Naive thymus-derived CD4-positive, alpha-beta T cell (primary cell): ENCODE data around the gene CENPT. TPM values are rescaled to one million over a fixed set of nuclear protein-coding genes. Genes with fewer than 3 reads are reported as not detected.

Source experiments
- ATAC-seq: fragments of 150-1000 bp; cut with Tn5 transposase; 2 replicates; pipeline ENCODE4 v1.10.0; 2021; ENCODE audit warnings: mild to moderate bottlenecking, moderate library complexity
- CTCF ChIA-PET: fragments of 350-600 bp; sonication (Branson Sonifier 250); formaldehyde crosslinking; loops from one replicate; lab custom pipeline; 2021; ENCODE audit warnings: antibody characterized with exemption; lab: Charles Lee
- POLR2A ChIA-PET: fragments of 350-600 bp; sonication (Branson Sonifier 250); formaldehyde crosslinking; loops from one replicate; lab custom pipeline; 2021; ENCODE audit warnings: antibody characterized with exemption, inconsistent platforms; lab: Charles Lee
- DNase-seq, 9 donors: peaks; one replicate each; pipeline versions ENCODE4 v3.0.0 to v3.0.0-alpha.2; 2020 to 2022; ENCODE audit warnings: mixed read lengths in 1 of 9
- H3K27ac ChIP-seq: one replicate; pipeline ENCODE4 v1.7.0; 2013; ENCODE audit warnings: mild to moderate bottlenecking, low read depth, low read length, moderate library complexity
- H3K27me3 ChIP-seq, 2 donors: one replicate each; pipeline ENCODE4 v1.7.0; 2013; ENCODE audit warnings: low read length in 2 of 2, mild to moderate bottlenecking in 2 of 2, moderate library complexity in 2 of 2; ENCODE audit not compliant: control insufficient read depth in 2 of 2, insufficient read depth in 2 of 2
- H3K36me3 ChIP-seq, 3 experiments: 1 replicate in 2 of 3; 2 replicates in 1 of 3; pipeline ENCODE4 v1.7.0; 2013; ENCODE audit warnings: low read length in 3 of 3, mild to moderate bottlenecking in 3 of 3, moderate library complexity in 1 of 3; ENCODE audit not compliant: insufficient read depth in 3 of 3, control insufficient read depth in 2 of 3
- H3K4me1 ChIP-seq, 2 donors: one replicate each; pipeline ENCODE4 v1.7.0; 2013; ENCODE audit warnings: low read length in 2 of 2, mild to moderate bottlenecking in 2 of 2, moderate library complexity in 1 of 2; ENCODE audit not compliant: control insufficient read depth in 2 of 2, insufficient read depth in 2 of 2
- H3K4me3 ChIP-seq: 2 replicates; pipeline ENCODE4 v1.7.0; 2013; ENCODE audit warnings: mild to moderate bottlenecking, low read length
- H3K9me3 ChIP-seq, 3 experiments: 1 replicate in 2 of 3; 2 replicates in 1 of 3; pipeline ENCODE4 v1.7.0; 2013; ENCODE audit warnings: low read length in 3 of 3; ENCODE audit not compliant: control insufficient read depth in 2 of 3
- H3K27ac Mint-ChIP-seq, 9 donors: one replicate each; pipeline ENCODE4 v1.8.0; 2020 to 2022; ENCODE audit warnings: mixed read lengths in 9 of 9, mild to moderate bottlenecking in 8 of 9, moderate library complexity in 5 of 9, inconsistent platforms in 2 of 9
- H3K27me3 Mint-ChIP-seq, 5 donors: one replicate each; pipeline ENCODE4 v1.8.0; 2021 to 2022; ENCODE audit warnings: mixed read lengths in 5 of 5, mild to moderate bottlenecking in 1 of 5
- H3K36me3 Mint-ChIP-seq, 5 donors: one replicate each; pipeline ENCODE4 v1.8.0; 2020 to 2022; ENCODE audit warnings: mixed read lengths in 5 of 5, mild to moderate bottlenecking in 3 of 5, inconsistent platforms in 1 of 5
- H3K4me1 Mint-ChIP-seq, 7 donors: one replicate each; pipeline ENCODE4 v1.8.0; 2020 to 2022; ENCODE audit warnings: mixed read lengths in 7 of 7, mild to moderate bottlenecking in 3 of 7, inconsistent platforms in 1 of 7
- H3K4me3 Mint-ChIP-seq, 10 donors: one replicate each; pipeline ENCODE4 v1.8.0; 2020 to 2022; ENCODE audit warnings: mild to moderate bottlenecking in 10 of 10, mixed read lengths in 10 of 10, moderate library complexity in 6 of 10, inconsistent platforms in 2 of 10
- H3K9me3 Mint-ChIP-seq, 11 donors: one replicate each; pipeline ENCODE4 v1.8.0; 2020 to 2022; ENCODE audit warnings: mixed read lengths in 11 of 11, mild to moderate bottlenecking in 4 of 11, inconsistent platforms in 1 of 11, moderate library complexity in 1 of 11
- intact Hi-C, 2 donors: fragments of 100-400 bp; cut with micrococcal nuclease; formaldehyde crosslinking; loops; one replicate each; pipeline ENCODE4 v1.15.1; 2023
- polyA plus RNA-seq, 2 donors: library from polyadenylated mRNA; unstranded; fragments of 300-500 nt; fragmentation: Illumina TruSeq; gene quantifications; one replicate each; pipeline ENCODE4 v1.2.3, GENCODE V29; 2021
- total RNA-seq, 6 experiments: library from RNA in 5 of 6; stranded (reverse) in 5 of 6; gene quantifications; 1 replicate in 5 of 6; 2 replicates in 1 of 6; pipeline ENCODE4 v1.2.3 and lab custom pipeline; 2021 to 2026

Gene CENPT
- total and polyA plus RNA-seq, 7 experiments from 2014 or later = 11.8 to 128 (median 81.3) TPM

DNA sequence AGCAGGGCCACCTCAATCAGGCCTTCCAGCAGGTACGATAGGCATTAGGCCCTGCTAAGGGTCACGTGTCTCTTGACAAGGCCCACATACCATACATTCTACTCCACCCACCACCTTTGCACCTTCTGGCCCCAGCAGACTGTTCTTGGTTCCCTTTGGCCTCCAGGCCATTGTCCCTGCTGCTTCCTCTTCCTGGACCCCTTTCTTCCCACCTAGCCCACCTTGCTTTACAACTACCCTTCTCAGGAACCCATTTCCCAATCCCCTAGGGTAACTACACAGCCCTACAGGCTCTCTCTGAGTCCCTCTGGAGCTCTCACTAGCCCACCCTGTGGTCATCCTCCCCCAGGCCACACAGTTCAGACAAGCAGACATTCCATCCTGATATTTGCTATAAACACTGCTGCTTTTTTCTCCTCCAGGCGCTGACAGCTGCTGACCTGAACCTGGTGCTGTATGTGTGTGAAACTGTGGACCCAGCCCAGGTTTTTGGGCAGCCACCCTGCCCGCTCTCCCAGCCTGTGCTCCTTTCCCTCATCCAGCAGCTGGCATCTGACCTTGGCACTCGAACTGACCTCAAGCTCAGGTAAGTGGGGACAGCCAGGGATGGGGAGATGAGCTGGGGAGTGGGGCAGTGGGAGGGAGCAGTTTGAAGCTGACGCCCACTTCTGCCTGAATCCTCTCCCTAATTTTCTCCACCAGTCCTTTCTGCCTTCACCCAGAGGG is 35.8 kb upstream of the CENPT start:
- ChIA-PET POLR2A (interaction anchor here (0.6 to 1.8 kb wide), 7 partner anchors 9 to 322 kb away, joined by 3 to 7 read pairs (median 4); partner anchors contain the start of gene PSKH1), CTCF (interaction anchor here (0.5 to 3.6 kb wide), 21 partner anchors 9 to 345 kb away, joined by 3 to 19 read pairs (median 6); partner anchors contain the start of gene PSKH1)
- Mint-ChIP-seq H3K27ac (peak overlapping the region in 5 of 9 donors; percentile 19 to 59 (median 42)), H3K36me3 (peaks cover 0 to 47% (median 8%) of the 10 kb centered on the region in 5 donors), H3K27me3 (no peaks in the 10 kb centered on the region), H3K9me3 (peaks cover 0 to 2% (median 0%) of the 10 kb centered on the region in 11 donors), H3K4me3 (no peak overlapping the region), H3K4me1 (peaks cover 0 to 6% (median 0%) of the 10 kb centered on the region in 7 donors)
- Histone ChIP-seq H3K9me3 (no peaks in the 10 kb centered on the region), H3K4me1 (no peaks in the 10 kb centered on the region), H3K27me3 (no peaks in the 10 kb centered on the region), H3K36me3 (peaks cover 8 to 88% (median 43%) of the 10 kb centered on the region in 3 experiments), H3K27ac (no peak overlapping the region), H3K4me3 (no peak overlapping the region)
- DNase-seq (no peak), ATAC-seq (peak; percentile 3)
- intact Hi-C loops = loop anchor here (1.0 kb wide), 6 partner anchors 45 to 362 kb away; no protein-coding TSS in a partner anchor

- H3K36me3 ChIP-seq = peaks cover 15 to 95% (median 50%) of the 10 kb centered on the region in 3 experiments
- H3K9me3 ChIP-seq = no peaks in the 10 kb centered on the region
- ChIA-PET POLR2A (interaction anchor here (0.9 to 1.8 kb wide), 4 partner anchors 9 to 159 kb away, joined by 3 to 7 read pairs (median 6); partner anchors contain the start of gene PSKH1), CTCF (interaction anchor here (0.6 to 3.6 kb wide), 18 partner anchors 9 to 346 kb away, joined by 3 to 19 read pairs (median 6); no protein-coding TSS in a partner anchor)
- Mint-ChIP-seq H3K27ac (no peak overlapping the region), H3K4me1 (peaks cover 0 to 6% (median 0%) of the 10 kb centered on the region in 7 donors), H3K4me3 (no peak overlapping the region), H3K36me3 (peaks cover 0 to 54% (median 8%) of the 10 kb centered on the region in 5 donors), H3K27me3 (no peaks in the 10 kb centered on the region), H3K9me3 (peaks cover 0 to 2% (median 0%) of the 10 kb centered on the region in 11 donors)
- DNase-seq = no peak
- no peak overlapping the region for H3K27ac ChIP-seq
- ATAC-seq = no peak
- intact Hi-C loops = loop anchor here (1.0 kb wide), 6 partner anchors 46 to 361 kb away; no protein-coding TSS in a partner anchor
- H3K4me1 ChIP-seq = no peaks in the 10 kb centered on the region
- no peak overlapping the region for H3K4me3 ChIP-seq
- no peaks in the 10 kb centered on the region for H3K27me3 ChIP-seq
Observed at GRCh38 chr16:67882374-67883145, 35.1 kb upstream of the CENPT start.

DNA sequence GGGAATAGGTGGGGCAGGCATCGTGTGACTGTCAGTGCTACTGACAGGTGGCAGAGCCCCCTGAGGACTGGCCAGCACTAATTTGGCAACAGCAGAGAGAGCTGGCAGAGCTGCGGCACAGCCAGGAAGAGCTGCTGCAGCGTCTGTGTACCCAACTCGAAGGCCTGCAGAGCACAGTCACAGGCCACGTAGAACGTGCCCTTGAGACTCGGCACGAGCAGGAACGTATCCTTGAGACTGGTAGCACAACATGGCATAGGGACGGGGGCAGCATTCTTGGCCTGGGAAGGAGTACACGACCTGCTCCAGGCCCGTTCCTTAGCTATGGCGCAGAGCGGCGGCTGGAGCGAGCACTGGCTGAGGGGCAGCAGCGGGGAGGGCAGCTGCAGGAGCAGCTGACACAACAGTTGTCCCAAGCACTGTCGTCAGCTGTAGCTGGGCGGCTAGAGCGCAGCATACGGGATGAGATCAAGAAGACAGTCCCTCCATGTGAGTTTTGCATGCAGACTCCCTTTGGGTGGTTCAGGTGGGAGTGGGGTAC is 34.2 kb upstream of the CENPT start:
- H3K4me1 Mint-ChIP-seq = peaks cover 0 to 6% (median 0%) of the 10 kb centered on the region in 7 donors
- Histone ChIP-seq H3K4me3 (no peak overlapping the region), H3K36me3 (peaks cover 22 to 98% (median 57%) of the 10 kb centered on the region in 3 experiments), H3K9me3 (no peaks in the 10 kb centered on the region), H3K27me3 (no peaks in the 10 kb centered on the region), H3K27ac (no peak overlapping the region), H3K4me1 (no peaks in the 10 kb centered on the region)
- CTCF ChIA-PET = interaction anchor here (0.7 to 3.6 kb wide), 8 partner anchors 9 to 182 kb away, joined by 3 to 19 read pairs (median 3); partner anchors contain the start of gene EDC4
- H3K4me3 Mint-ChIP-seq = no peak overlapping the region
- H3K36me3 Mint-ChIP-seq = peaks cover 0 to 61% (median 8%) of the 10 kb centered on the region in 5 donors
- intact Hi-C loops = no loop called here
- no peaks in the 10 kb centered on the region for H3K27me3 Mint-ChIP-seq
- H3K9me3 Mint-ChIP-seq = peaks cover 0 to 2% (median 0%) of the 10 kb centered on the region in 11 donors
- POLR2A ChIA-PET = interaction anchor here (0.6 to 1.7 kb wide), 4 partner anchors 8 to 30 kb away, joined by 3 to 7 read pairs (median 5); partner anchors contain the start of gene PSKH1
- ATAC-seq (no peak), DNase-seq (no peak)
- no peak overlapping the region for H3K27ac Mint-ChIP-seq

DNA sequence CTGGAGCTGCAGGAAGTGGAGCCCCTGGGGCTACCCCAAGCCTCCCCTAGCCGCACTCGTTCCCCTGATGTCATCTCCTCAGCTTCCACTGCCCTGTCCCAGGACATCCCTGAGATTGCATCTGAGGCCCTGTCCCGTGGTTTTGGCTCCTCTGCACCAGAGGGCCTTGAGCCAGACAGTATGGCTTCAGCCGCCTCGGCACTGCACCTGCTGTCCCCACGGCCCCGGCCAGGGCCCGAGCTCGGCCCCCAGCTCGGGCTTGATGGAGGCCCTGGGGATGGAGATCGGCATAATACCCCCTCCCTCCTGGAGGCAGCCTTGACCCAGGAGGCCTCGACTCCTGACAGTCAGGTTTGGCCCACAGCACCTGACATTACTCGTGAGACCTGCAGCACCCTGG is 33.1 kb upstream of the CENPT start:
- ATAC-seq (no peak), DNase-seq (no peak)
- Histone ChIP-seq H3K27ac (no peak overlapping the region), H3K36me3 (peaks cover 22 to 98% (median 57%) of the 10 kb centered on the region in 3 experiments), H3K9me3 (no peaks in the 10 kb centered on the region), H3K27me3 (no peaks in the 10 kb centered on the region), H3K4me1 (peaks cover 0 to 8% of the 10 kb centered on the region in 2 donors), H3K4me3 (no peak overlapping the region)
- intact Hi-C loops = no loop called here
- peaks cover 0 to 63% (median 8%) of the 10 kb centered on the region in 5 donors for H3K36me3 Mint-ChIP-seq
- peak overlapping the region in 1 of 9 donors; percentile 41 for H3K27ac Mint-ChIP-seq
- ChIA-PET POLR2A (interaction anchor here (0.6 kb wide), 1 partner anchor 36 kb away, joined by 3 read pairs; no protein-coding TSS in a partner anchor), CTCF (interaction anchor here (0.6 to 0.7 kb wide), 2 partner anchors 185 to 798 kb away, joined by 3 to 4 read pairs; no protein-coding TSS in a partner anchor)
- no peaks in the 10 kb centered on the region for H3K27me3 Mint-ChIP-seq
- no peak overlapping the region for H3K4me3 Mint-ChIP-seq
- peaks cover 7 to 11% (median 10%) of the 10 kb centered on the region in 7 donors for H3K4me1 Mint-ChIP-seq
- peaks cover 0 to 2% (median 0%) of the 10 kb centered on the region in 11 donors for H3K9me3 Mint-ChIP-seq

- POLR2A ChIA-PET = no interaction called here
- ATAC-seq (no peak), DNase-seq (no peak)
- Mint-ChIP-seq H3K9me3 (peaks cover 0 to 2% (median 0%) of the 10 kb centered on the region in 11 donors), H3K4me3 (no peak overlapping the region), H3K36me3 (peaks cover 0 to 63% (median 8%) of the 10 kb centered on the region in 5 donors), H3K27ac (peak overlapping the region in 1 of 9 donors; percentile 41), H3K4me1 (peaks cover 13 to 18% (median 16%) of the 10 kb centered on the region in 7 donors), H3K27me3 (no peaks in the 10 kb centered on the region)
- Histone ChIP-seq H3K9me3 (no peaks in the 10 kb centered on the region), H3K27me3 (no peaks in the 10 kb centered on the region), H3K4me1 (peaks cover under 1 to 14% of the 10 kb centered on the region in 2 donors), H3K36me3 (peaks cover 22 to 96% (median 57%) of the 10 kb centered on the region in 3 experiments), H3K4me3 (no peak overlapping the region), H3K27ac (no peak overlapping the region)
- intact Hi-C loops = no loop called here
- CTCF ChIA-PET = interaction anchor here (0.6 to 0.7 kb wide), 2 partner anchors 185 to 799 kb away, joined by 3 to 4 read pairs; no protein-coding TSS in a partner anchor
Observed at GRCh38 chr16:67879936-67880335, 32.4 kb upstream of the CENPT start.
